Measurements from ENCODE around the gene FAM83G. TPM values are rescaled to one million over a fixed set of nuclear protein-coding genes. Genes with fewer than 3 reads are reported as not detected.

Gene FAM83G
- total and polyA plus RNA-seq, 2 donors (not counting 3 experiments of a cell fraction or from before 2014, with no cell fraction given) = 7.0 to 10.9 TPM

- no peak overlapping the region for H3K27ac ChIP-seq (ENCODE audit: insufficient read depth, low read depth, low read length)
- H3K4me2 ChIP-seq (ENCODE audit: insufficient read depth, low read length) = no peak overlapping the region
- no peak overlapping the region for H2AFZ ChIP-seq (ENCODE audit: low read depth, low read length)
- ChIA-PET CTCF (no interaction called here), POLR2A (no interaction called here)
- no peaks in the 10 kb centered on the region for H4K20me1 ChIP-seq (replicated peaks; ENCODE audit: control insufficient read depth, extremely low read depth, insufficient read depth, low read length)
- DNase-seq (ENCODE audit: low read depth, low spot score) (no peak), FAIRE-seq (no peak)
- peaks cover 1% of the 10 kb centered on the region for H3K4me1 ChIP-seq (ENCODE audit: control insufficient read depth, extremely low read depth, insufficient read depth, low read length)
- peaks cover 0 to 2% of the 10 kb centered on the region in 2 experiments for H3K36me3 ChIP-seq (ENCODE audit: control insufficient read depth in 2 of 2, extremely low read depth in 1 of 2, insufficient read depth in 2 of 2, low read length in 2 of 2)
- BruUV-seq (replicated peaks) = no TSS peak
- peaks cover 5% of the 10 kb centered on the region for H3K79me2 ChIP-seq (ENCODE audit: control insufficient read depth, insufficient read depth, low read length)
- intact Hi-C loops (cut with micrococcal nuclease) (no loop called here), dilution Hi-C loops (cut with MboI; ENCODE audit: extremely low pct_ligation_motif_present, low sequenced_read_pairs) (no loop called here)
- no peak overlapping the region for H3K9ac ChIP-seq (replicated peaks; ENCODE audit: extremely low read depth, insufficient read depth, low read length)
- no peaks in the 10 kb centered on the region for H3K9me1 ChIP-seq (replicated peaks; ENCODE audit: control insufficient read depth, extremely low read depth, insufficient read depth, low read length)
- H3K9me3 ChIP-seq (replicated peaks; ENCODE audit: control insufficient read depth, insufficient read depth, low read length) = no peaks in the 10 kb centered on the region
- no peak overlapping the region for H3K4me3 ChIP-seq (replicated peaks in 1 of 3; ENCODE audit: insufficient read depth in 1 of 3, low read depth in 1 of 3, low read length in 3 of 3)
- H3K27me3 ChIP-seq (ENCODE audit: control insufficient read depth in 2 of 2, insufficient read depth in 2 of 2, low read length in 2 of 2) = no peaks in the 10 kb centered on the region
- no peak for TF ChIP-seq EZH2 (IDR thresholded peaks at IDR 0.05; ENCODE audit: borderline replicate concordance, low read depth, low read length, severe bottlenecking)
- TF ChIP-seq POLR2A (IDR thresholded peaks at IDR 0.05; ENCODE audit: low read depth, low read length) = no peak
- TF ChIP-seq POLR2AphosphoS5 (IDR thresholded peaks at IDR 0.05; ENCODE audit: insufficient read depth, low read depth, low read length) = no peak
- TF ChIP-seq CTCF (IDR thresholded peaks at IDR 0.05; ENCODE audit: extremely low read depth in 1 of 2, insufficient read depth in 1 of 2, low read depth in 1 of 2, low read length in 2 of 2) = no peak
- no peak for TF ChIP-seq MAX (IDR thresholded peaks at IDR 0.05; ENCODE audit: insufficient read depth, insufficient read length)
- TF ChIP-seq GATA2 (IDR thresholded peaks at IDR 0.05; ENCODE audit: insufficient read depth, insufficient read length, low read depth, low read length) = no peak
- TF ChIP-seq MYC (IDR thresholded peaks at IDR 0.05; ENCODE audit: low read depth, low read length) = no peak
- TF ChIP-seq JUN (IDR thresholded peaks at IDR 0.05; ENCODE audit: borderline replicate concordance, insufficient read depth, insufficient read length, low read depth) = no peak
- no peak for TF ChIP-seq FOS (IDR thresholded peaks at IDR 0.05; ENCODE audit: borderline replicate concordance, insufficient read depth, low read length)
These were observed 17.3 kb downstream of the FAM83G start for GRCh38 chr17:18987230-18987610.

Data from endothelial cell of umbilical vein (primary cell).